ENCODE results near the gene CHTF18. TPM values are rescaled to one million over a fixed set of nuclear protein-coding genes. Genes with fewer than 3 reads are reported as not detected.

The CHTF18 gene
- total and polyA plus RNA-seq, 2 experiments from 2014 or later: 61.3 to 129 TPM

DNA sequence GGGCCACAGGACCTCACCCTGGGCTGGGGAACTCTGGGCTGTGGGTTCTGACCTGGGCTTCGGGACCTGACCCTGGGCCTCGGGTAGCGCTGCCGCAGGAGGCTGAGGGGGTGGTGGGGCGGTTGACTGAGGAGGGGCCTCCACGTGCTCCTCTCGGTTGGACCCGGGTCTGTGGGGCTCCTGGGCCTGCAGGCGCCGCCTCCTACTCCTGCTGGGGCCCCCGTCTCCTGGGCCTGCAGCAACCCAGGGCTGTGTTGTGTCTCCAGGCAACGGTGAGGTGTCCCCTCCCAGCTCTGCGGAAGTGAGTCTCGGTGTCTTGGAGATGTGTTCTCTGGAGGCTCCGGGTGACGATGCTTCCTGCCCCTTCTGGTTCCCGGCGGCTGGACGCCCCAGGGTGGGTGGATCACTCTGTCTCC lies 53.6 kb downstream of the CHTF18 start:
- Histone ChIP-seq H3K4me2 (no peak overlapping the region), H3K27me3 (ENCODE audit: insufficient read depth) (no peaks in the 10 kb centered on the region), H3K9me2 (ENCODE audit: insufficient read depth) (no peaks in the 10 kb centered on the region), H3K27ac (ENCODE audit: low read depth) (no peak overlapping the region), H3K4me1 (ENCODE audit: insufficient read depth) (no peaks in the 10 kb centered on the region), H2AFZ (no peak overlapping the region), H3K79me2 (replicated peaks; ENCODE audit: insufficient read depth) (no peaks in the 10 kb centered on the region), H3F3A (replicated peaks; ENCODE audit: low read depth) (peaks cover 4% of the 10 kb centered on the region; the same call in 1 of the 2 replicates), H3K36me3 (ENCODE audit: insufficient read depth) (no peaks in the 10 kb centered on the region), H3K4me3 (no peak overlapping the region), H4K20me1 (replicated peaks; ENCODE audit: insufficient read depth) (no peaks in the 10 kb centered on the region)
- no peak overlapping the region for H3K4me3 Mint-ChIP-seq
- ATAC-seq (peak; percentile 37), DNase-seq (ENCODE audit: low spot score) (no peak)
- peaks cover 13% of the 10 kb centered on the region for H3K9me3 Mint-ChIP-seq
- peaks cover 4% of the 10 kb centered on the region for H3K27me3 Mint-ChIP-seq (ENCODE audit: insufficient read depth, low read depth, poor library complexity)
- peaks cover 4% of the 10 kb centered on the region for H3K4me1 Mint-ChIP-seq
- H3K27ac Mint-ChIP-seq: no peak overlapping the region
- TF ChIP-seq, protein P1, sequence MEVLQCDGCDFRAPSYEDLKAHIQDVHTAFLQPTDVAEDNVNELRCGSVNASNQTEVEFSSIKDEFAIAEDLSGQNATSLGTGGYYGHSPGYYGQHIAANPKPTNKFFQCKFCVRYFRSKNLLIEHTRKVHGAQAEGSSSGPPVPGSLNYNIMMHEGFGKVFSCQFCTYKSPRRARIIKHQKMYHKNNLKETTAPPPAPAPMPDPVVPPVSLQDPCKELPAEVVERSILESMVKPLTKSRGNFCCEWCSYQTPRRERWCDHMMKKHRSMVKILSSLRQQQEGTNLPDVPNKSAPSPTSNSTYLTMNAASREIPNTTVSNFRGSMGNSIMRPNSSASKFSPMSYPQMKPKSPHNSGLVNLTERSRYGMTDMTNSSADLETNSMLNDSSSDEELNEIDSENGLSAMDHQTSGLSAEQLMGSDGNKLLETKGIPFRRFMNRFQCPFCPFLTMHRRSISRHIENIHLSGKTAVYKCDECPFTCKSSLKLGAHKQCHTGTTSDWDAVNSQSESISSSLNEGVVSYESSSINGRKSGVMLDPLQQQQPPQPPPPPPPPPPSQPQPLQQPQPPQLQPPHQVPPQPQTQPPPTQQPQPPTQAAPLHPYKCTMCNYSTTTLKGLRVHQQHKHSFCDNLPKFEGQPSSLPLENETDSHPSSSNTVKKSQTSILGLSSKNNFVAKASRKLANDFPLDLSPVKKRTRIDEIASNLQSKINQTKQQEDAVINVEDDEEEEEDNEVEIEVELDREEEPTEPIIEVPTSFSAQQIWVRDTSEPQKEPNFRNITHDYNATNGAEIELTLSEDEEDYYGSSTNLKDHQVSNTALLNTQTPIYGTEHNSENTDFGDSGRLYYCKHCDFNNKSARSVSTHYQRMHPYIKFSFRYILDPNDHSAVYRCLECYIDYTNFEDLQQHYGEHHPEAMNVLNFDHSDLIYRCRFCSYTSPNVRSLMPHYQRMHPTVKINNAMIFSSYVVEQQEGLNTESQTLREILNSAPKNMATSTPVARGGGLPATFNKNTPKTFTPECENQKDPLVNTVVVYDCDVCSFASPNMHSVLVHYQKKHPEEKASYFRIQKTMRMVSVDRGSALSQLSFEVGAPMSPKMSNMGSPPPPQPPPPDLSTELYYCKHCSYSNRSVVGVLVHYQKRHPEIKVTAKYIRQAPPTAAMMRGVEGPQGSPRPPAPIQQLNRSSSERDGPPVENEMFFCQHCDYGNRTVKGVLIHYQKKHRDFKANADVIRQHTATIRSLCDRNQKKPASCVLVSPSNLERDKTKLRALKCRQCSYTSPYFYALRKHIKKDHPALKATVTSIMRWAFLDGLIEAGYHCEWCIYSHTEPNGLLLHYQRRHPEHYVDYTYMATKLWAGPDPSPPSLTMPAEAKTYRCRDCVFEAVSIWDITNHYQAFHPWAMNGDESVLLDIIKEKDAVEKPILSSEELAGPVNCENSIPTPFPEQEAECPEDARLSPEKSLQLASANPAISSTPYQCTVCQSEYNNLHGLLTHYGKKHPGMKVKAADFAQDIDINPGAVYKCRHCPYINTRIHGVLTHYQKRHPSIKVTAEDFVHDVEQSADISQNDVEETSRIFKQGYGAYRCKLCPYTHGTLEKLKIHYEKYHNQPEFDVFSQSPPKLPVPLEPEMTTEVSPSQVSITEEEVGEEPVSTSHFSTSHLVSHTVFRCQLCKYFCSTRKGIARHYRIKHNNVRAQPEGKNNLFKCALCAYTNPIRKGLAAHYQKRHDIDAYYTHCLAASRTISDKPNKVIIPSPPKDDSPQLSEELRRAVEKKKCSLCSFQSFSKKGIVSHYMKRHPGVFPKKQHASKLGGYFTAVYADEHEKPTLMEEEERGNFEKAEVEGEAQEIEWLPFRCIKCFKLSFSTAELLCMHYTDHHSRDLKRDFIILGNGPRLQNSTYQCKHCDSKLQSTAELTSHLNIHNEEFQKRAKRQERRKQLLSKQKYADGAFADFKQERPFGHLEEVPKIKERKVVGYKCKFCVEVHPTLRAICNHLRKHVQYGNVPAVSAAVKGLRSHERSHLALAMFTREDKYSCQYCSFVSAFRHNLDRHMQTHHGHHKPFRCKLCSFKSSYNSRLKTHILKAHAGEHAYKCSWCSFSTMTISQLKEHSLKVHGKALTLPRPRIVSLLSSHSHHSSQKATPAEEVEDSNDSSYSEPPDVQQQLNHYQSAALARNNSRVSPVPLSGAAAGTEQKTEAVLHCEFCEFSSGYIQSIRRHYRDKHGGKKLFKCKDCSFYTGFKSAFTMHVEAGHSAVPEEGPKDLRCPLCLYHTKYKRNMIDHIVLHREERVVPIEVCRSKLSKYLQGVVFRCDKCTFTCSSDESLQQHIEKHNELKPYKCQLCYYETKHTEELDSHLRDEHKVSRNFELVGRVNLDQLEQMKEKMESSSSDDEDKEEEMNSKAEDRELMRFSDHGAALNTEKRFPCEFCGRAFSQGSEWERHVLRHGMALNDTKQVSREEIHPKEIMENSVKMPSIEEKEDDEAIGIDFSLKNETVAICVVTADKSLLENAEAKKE (CRISPR knock-in tag; IDR thresholded peaks at IDR 0.05): no peak
- TF ChIP-seq, protein P2, sequence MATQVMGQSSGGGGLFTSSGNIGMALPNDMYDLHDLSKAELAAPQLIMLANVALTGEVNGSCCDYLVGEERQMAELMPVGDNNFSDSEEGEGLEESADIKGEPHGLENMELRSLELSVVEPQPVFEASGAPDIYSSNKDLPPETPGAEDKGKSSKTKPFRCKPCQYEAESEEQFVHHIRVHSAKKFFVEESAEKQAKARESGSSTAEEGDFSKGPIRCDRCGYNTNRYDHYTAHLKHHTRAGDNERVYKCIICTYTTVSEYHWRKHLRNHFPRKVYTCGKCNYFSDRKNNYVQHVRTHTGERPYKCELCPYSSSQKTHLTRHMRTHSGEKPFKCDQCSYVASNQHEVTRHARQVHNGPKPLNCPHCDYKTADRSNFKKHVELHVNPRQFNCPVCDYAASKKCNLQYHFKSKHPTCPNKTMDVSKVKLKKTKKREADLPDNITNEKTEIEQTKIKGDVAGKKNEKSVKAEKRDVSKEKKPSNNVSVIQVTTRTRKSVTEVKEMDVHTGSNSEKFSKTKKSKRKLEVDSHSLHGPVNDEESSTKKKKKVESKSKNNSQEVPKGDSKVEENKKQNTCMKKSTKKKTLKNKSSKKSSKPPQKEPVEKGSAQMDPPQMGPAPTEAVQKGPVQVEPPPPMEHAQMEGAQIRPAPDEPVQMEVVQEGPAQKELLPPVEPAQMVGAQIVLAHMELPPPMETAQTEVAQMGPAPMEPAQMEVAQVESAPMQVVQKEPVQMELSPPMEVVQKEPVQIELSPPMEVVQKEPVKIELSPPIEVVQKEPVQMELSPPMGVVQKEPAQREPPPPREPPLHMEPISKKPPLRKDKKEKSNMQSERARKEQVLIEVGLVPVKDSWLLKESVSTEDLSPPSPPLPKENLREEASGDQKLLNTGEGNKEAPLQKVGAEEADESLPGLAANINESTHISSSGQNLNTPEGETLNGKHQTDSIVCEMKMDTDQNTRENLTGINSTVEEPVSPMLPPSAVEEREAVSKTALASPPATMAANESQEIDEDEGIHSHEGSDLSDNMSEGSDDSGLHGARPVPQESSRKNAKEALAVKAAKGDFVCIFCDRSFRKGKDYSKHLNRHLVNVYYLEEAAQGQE (IDR thresholded peaks at IDR 0.05; ENCODE audit: unreplicated experiment): no peak
- TF ChIP-seq, protein P3, sequence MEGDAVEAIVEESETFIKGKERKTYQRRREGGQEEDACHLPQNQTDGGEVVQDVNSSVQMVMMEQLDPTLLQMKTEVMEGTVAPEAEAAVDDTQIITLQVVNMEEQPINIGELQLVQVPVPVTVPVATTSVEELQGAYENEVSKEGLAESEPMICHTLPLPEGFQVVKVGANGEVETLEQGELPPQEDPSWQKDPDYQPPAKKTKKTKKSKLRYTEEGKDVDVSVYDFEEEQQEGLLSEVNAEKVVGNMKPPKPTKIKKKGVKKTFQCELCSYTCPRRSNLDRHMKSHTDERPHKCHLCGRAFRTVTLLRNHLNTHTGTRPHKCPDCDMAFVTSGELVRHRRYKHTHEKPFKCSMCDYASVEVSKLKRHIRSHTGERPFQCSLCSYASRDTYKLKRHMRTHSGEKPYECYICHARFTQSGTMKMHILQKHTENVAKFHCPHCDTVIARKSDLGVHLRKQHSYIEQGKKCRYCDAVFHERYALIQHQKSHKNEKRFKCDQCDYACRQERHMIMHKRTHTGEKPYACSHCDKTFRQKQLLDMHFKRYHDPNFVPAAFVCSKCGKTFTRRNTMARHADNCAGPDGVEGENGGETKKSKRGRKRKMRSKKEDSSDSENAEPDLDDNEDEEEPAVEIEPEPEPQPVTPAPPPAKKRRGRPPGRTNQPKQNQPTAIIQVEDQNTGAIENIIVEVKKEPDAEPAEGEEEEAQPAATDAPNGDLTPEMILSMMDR (conservative IDR thresholded peaks at IDR 0.05; ENCODE audit: low read depth in 2 of 2): no peak
- TF ChIP-seq EZH2 (IDR thresholded peaks at IDR 0.05; ENCODE audit: low read depth, unreplicated experiment) (no peak), EZH2phosphoT487 (IDR thresholded peaks at IDR 0.05; ENCODE audit: unreplicated experiment) (no peak), STAT1 (IDR thresholded peaks at IDR 0.05; ENCODE audit: unreplicated experiment) (no peak), JUNB (IDR thresholded peaks at IDR 0.05; ENCODE audit: unreplicated experiment) (no peak), CREB1 (CRISPR knock-in tag; IDR thresholded peaks at IDR 0.05; ENCODE audit: low read depth) (no peak), POLR2AphosphoS5 (IDR thresholded peaks at IDR 0.05; ENCODE audit: low read depth) (no peak), ZNF331 (CRISPR knock-in tag; IDR thresholded peaks at IDR 0.05; ENCODE audit: low read depth) (no peak), ZNF114 (CRISPR knock-in tag; IDR thresholded peaks at IDR 0.05) (no peak)
- TF ChIP-seq, protein P4, sequence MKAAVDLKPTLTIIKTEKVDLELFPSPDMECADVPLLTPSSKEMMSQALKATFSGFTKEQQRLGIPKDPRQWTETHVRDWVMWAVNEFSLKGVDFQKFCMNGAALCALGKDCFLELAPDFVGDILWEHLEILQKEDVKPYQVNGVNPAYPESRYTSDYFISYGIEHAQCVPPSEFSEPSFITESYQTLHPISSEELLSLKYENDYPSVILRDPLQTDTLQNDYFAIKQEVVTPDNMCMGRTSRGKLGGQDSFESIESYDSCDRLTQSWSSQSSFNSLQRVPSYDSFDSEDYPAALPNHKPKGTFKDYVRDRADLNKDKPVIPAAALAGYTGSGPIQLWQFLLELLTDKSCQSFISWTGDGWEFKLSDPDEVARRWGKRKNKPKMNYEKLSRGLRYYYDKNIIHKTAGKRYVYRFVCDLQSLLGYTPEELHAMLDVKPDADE (IDR thresholded peaks at IDR 0.05): no peak
- H3K36me3 Mint-ChIP-seq (ENCODE audit: low read depth): no peaks in the 10 kb centered on the region
